Measurements from ENCODE around the gene BORCS6. TPM values are rescaled to one million over a fixed set of nuclear protein-coding genes. Genes with fewer than 3 reads are reported as not detected.

Gene BORCS6
- total and polyA plus RNA-seq, 9 of the 15 experiments (the other 6 are each of a cell fraction or from before 2014, with no cell fraction given) = 0.01 to 7.4 (median 2.3) TPM

GRCh38 chr17:8223356-8224126 is 33.6 kb upstream of the BORCS6 start (continued):
- peak; percentile 13; the same call in 1 of the 2 replicates for TF ChIP-seq ELF1 (tag; IDR thresholded peaks at IDR 0.05)
- TF ChIP-seq ZNF436 (CRISPR knock-in tag; IDR thresholded peaks at IDR 0.05) = no peak
- no peak for TF ChIP-seq GTF2A2 (tag; IDR thresholded peaks at IDR 0.05)
- TF ChIP-seq RBM14 (IDR thresholded peaks at IDR 0.05; ENCODE audit: borderline replicate concordance, insufficient read depth, low read depth, low read length) = no peak
- no peak for TF ChIP-seq SMARCA4 (IDR thresholded peaks at IDR 0.05)
- no peak for TF ChIP-seq ATF6 (CRISPR knock-in tag; IDR thresholded peaks at IDR 0.05)
- TF ChIP-seq BRF2 (IDR thresholded peaks at IDR 0.05; ENCODE audit: borderline replicate concordance, insufficient read depth, insufficient read length) = no peak
- TF ChIP-seq HDAC1 (IDR thresholded peaks at IDR 0.05) = peak in 1 of 2 experiments; percentile 49; a peak in 2 of 4 replicates
- TF ChIP-seq TBP (optimal IDR thresholded peaks at IDR 0.05; ENCODE audit: low read depth, low read length) = no peak
- no peak for TF ChIP-seq MAFF (IDR thresholded peaks at IDR 0.05; ENCODE audit: low read length)
- 0 out of 2 replicates have a peak, but pooled peaks have one; percentile 17 for TF ChIP-seq JUND (IDR thresholded peaks at IDR 0.05; ENCODE audit: borderline replicate concordance, low read depth, low read length)
- no peak for TF ChIP-seq JUND (tag; IDR thresholded peaks at IDR 0.05; ENCODE audit: borderline replicate concordance, low read depth, low read length)
- TF ChIP-seq ZFP36 (IDR thresholded peaks at IDR 0.05; ENCODE audit: low read depth, low read length, partially characterized antibody) = no peak
- no peak; the same call in 1 of the 2 replicates for TF ChIP-seq ETV1 (tag; conservative IDR thresholded peaks at IDR 0.05; ENCODE audit: low read depth)
- TF ChIP-seq MITF (IDR thresholded peaks at IDR 0.05) = no peak
- no peak for TF ChIP-seq NEUROD1 (IDR thresholded peaks at IDR 0.05; ENCODE audit: borderline replicate concordance, low read depth, low read length, partially characterized antibody)
- no peak for TF ChIP-seq KLF10 (CRISPR knock-in tag; IDR thresholded peaks at IDR 0.05)
- peak; percentile 49; the same call in 1 of the 2 replicates for TF ChIP-seq E2F3 (CRISPR knock-in tag; IDR thresholded peaks at IDR 0.05)
- no peak for TF ChIP-seq MED1 (CRISPR knock-in tag; IDR thresholded peaks at IDR 0.05; ENCODE audit: borderline replicate concordance)
- TF ChIP-seq CHCHD3 (CRISPR knock-in tag; IDR thresholded peaks at IDR 0.05) = no peak
- TF ChIP-seq ZNF175 (CRISPR knock-in tag; IDR thresholded peaks at IDR 0.05; ENCODE audit: low read depth) = peak; percentile 83; the same call in 1 of the 2 replicates
- 0 out of 2 replicates have a peak, but pooled peaks have one; percentile 47 for TF ChIP-seq TCF15 (CRISPR knock-in tag; IDR thresholded peaks at IDR 0.05)
